Pulmonary artery endothelial cell (primary cell): ENCODE data around the gene BRSK2. TPM values are rescaled to one million over a fixed set of nuclear protein-coding genes. Genes with fewer than 3 reads are reported as not detected.
"Not testable (repeated sequence)": the region's sequence is repeated elsewhere in the genome, so short reads cannot be mapped to it uniquely, and the experiment has no call there.

Source experiments
- DNase-seq: peaks from one replicate; pipeline ENCODE4 v3.0.0-alpha.2; 2011; ENCODE audit warnings: low read depth, low spot score
- total RNA-seq: library from RNA; depleted of rRNA; stranded (reverse); fragments of >200 nt; gene quantifications from 2 replicates; pipeline ENCODE4 v1.2.3, GENCODE V29; 2014

Gene BRSK2
- total RNA-seq, 1 donor from 2014 or later: 0.20 TPM

GRCh38 chr11:1354125-1354938 is 35.4 kb upstream of the BRSK2 start:
- no peak for DNase-seq

- no peak for DNase-seq
Measured at GRCh38 chr11:1356007-1356435, 33.7 kb upstream of the BRSK2 start.

GRCh38 chr11:1356478-1356960 is 33.2 kb upstream of the BRSK2 start:
- DNase-seq: no peak

GRCh38 chr11:1358286-1358685 is 31.4 kb upstream of the BRSK2 start:
- no peak for DNase-seq

- not testable (repeated sequence) for DNase-seq
Measured at GRCh38 chr11:1358931-1359330, 30.8 kb upstream of the BRSK2 start.

- DNase-seq: no peak
Measured at GRCh38 chr11:1359556-1359955, 30.2 kb upstream of the BRSK2 start.

GRCh38 chr11:1360181-1360834 is 29.4 kb upstream of the BRSK2 start:
- no peak for DNase-seq

GRCh38 chr11:1360835-1361357 is 28.8 kb upstream of the BRSK2 start:
- DNase-seq: no peak

GRCh38 chr11:1361882-1362281 is 27.9 kb upstream of the BRSK2 start:
- no peak for DNase-seq

- DNase-seq: no peak
Measured at GRCh38 chr11:1367721-1368120, 22.0 kb upstream of the BRSK2 start.

GRCh38 chr11:1368216-1368615 is 21.5 kb upstream of the BRSK2 start:
- DNase-seq: no peak

GRCh38 chr11:1368966-1369365 is 20.8 kb upstream of the BRSK2 start:
- no peak for DNase-seq

- DNase-seq: no peak
Measured at GRCh38 chr11:1369371-1370005, 20.2 kb upstream of the BRSK2 start.

GRCh38 chr11:1370186-1371025 is 19.3 kb upstream of the BRSK2 start:
- no peak for DNase-seq

- no peak for DNase-seq
Measured at GRCh38 chr11:1371026-1371325, 18.8 kb upstream of the BRSK2 start.

- DNase-seq: no peak
Measured at GRCh38 chr11:1371377-1371776, 18.4 kb upstream of the BRSK2 start.

- DNase-seq: no peak
Measured at GRCh38 chr11:1371836-1372465, 17.8 kb upstream of the BRSK2 start.

GRCh38 chr11:1372660-1373059 is 17.1 kb upstream of the BRSK2 start:
- DNase-seq: no peak

GRCh38 chr11:1373536-1374214 is 16.1 kb upstream of the BRSK2 start:
- DNase-seq: no peak
